ENCODE measurements around the gene WNT2B.

WNT2B gene

GRCh38 chr1:112492076-112492475 lies 16.7 kb upstream of the WNT2B start:
- Histone ChIP-seq H3K27me3 (ENCODE audit: insufficient read depth, poor library complexity, severe bottlenecking) (no peaks in the 10 kb centered on the region), H3K4me3 (replicated peaks; ENCODE audit: insufficient read depth, low read length) (no peak overlapping the region), H3K27ac (replicated peaks) (no peak overlapping the region)
- TF ChIP-seq SPI1 (IDR thresholded peaks at IDR 0.05; ENCODE audit: borderline replicate concordance, low read depth) (no peak), POLR2AphosphoS5 (IDR thresholded peaks at IDR 0.05; ENCODE audit: low read depth) (no peak), REST (IDR thresholded peaks at IDR 0.05; ENCODE audit: insufficient replicate concordance, low read depth) (no peak), CTCF (IDR thresholded peaks at IDR 0.05; ENCODE audit: insufficient read depth, low read length) (no peak), GABPA (IDR thresholded peaks at IDR 0.05; ENCODE audit: low read depth) (no peak)
- no peak for DNase-seq (ENCODE audit: low read depth in 1 of 2, low spot score in 1 of 2)

- Histone ChIP-seq H3K27me3 (ENCODE audit: insufficient read depth, poor library complexity, severe bottlenecking) (no peaks in the 10 kb centered on the region), H3K4me3 (replicated peaks; ENCODE audit: insufficient read depth, low read length) (no peak overlapping the region), H3K27ac (replicated peaks) (no peak overlapping the region)
- TF ChIP-seq REST (IDR thresholded peaks at IDR 0.05; ENCODE audit: insufficient replicate concordance, low read depth): no peak
- no peak for TF ChIP-seq CTCF (IDR thresholded peaks at IDR 0.05; ENCODE audit: insufficient read depth, low read length)
- no peak for TF ChIP-seq SPI1 (IDR thresholded peaks at IDR 0.05; ENCODE audit: borderline replicate concordance, low read depth)
- TF ChIP-seq POLR2AphosphoS5 (IDR thresholded peaks at IDR 0.05; ENCODE audit: low read depth): no peak
- no peak for TF ChIP-seq GABPA (IDR thresholded peaks at IDR 0.05; ENCODE audit: low read depth)
- no peak for DNase-seq (ENCODE audit: low read depth in 1 of 2, low spot score in 1 of 2)
Measured at GRCh38 chr1:112493351-112493750, 15.4 kb upstream of the WNT2B start.

GRCh38 chr1:112496290-112496689 lies 12.5 kb upstream of the WNT2B start:
- no peak for DNase-seq (ENCODE audit: low read depth in 1 of 2, low spot score in 1 of 2)
- no peak for TF ChIP-seq REST (IDR thresholded peaks at IDR 0.05; ENCODE audit: insufficient replicate concordance, low read depth)
- TF ChIP-seq GABPA (IDR thresholded peaks at IDR 0.05; ENCODE audit: low read depth): no peak
- TF ChIP-seq SPI1 (IDR thresholded peaks at IDR 0.05; ENCODE audit: borderline replicate concordance, low read depth): no peak
- TF ChIP-seq POLR2AphosphoS5 (IDR thresholded peaks at IDR 0.05; ENCODE audit: low read depth): no peak
- no peak for TF ChIP-seq CTCF (IDR thresholded peaks at IDR 0.05; ENCODE audit: insufficient read depth, low read length)
- peaks cover 15% of the 10 kb centered on the region for H3K27me3 ChIP-seq (ENCODE audit: insufficient read depth, poor library complexity, severe bottlenecking)
- H3K27ac ChIP-seq (replicated peaks): no peak overlapping the region
- H3K4me3 ChIP-seq (replicated peaks; ENCODE audit: insufficient read depth, low read length): no peak overlapping the region
